AG09319 (cell line): Measurements from ENCODE around the gene PIAS1.

Source experiments
- DNase-seq: peaks from one replicate; pipeline ENCODE4 v3.0.0-alpha.2; 2010; ENCODE audit warnings: low read depth; ENCODE audit errors: extremely low read depth
- CTCF ChIP-seq: IDR thresholded peaks from 2 replicates; pipeline ENCODE4 v1.5.1; 2011; ENCODE audit warnings: low read depth, mild to moderate bottlenecking, inconsistent platforms, low read length, moderate library complexity

The PIAS1 gene

DNA sequence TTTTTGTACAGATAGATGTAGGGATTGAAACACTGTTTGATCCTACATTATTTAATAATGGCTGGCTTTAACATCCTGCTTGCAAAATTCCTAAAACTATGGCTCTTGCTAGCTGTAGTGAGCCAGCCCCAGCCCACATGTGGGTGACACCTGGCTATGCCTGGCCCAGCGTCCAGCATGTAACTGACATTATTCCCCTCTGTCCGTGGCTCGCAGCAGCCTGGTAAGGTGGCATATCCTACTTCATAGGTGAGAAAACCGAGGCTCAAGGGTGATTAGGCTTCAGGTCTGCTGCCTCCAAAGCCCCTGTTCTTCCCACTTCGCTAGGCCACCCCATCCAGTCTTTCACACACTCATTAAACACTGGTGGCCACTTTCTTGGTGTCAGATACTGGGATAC is 149.4 kb downstream of the PIAS1 start:
- no peak for DNase-seq
- no peak for TF ChIP-seq CTCF

DNA sequence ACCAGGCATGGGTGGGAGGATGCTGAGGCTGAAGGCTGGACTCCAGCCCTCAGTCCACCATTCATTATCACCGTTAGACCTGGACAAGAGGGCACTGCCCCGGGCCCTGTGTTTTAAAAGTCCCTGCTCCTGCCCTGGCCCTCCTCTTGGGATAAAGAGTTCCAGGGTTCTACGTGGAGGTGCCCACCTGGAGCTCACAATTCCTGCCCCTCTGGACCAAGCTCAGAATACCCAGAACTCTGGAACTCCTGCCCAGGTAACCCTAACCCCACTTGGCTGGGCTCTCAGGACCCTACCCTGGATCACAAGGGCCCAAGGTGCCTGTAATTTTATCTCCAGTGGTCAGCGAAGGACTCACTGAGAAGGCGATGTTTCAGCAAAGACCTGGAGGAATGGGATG is 149.8 kb downstream of the PIAS1 start:
- no peak for DNase-seq
- no peak for TF ChIP-seq CTCF

- no peak for TF ChIP-seq CTCF
- DNase-seq: no peak
Observed at GRCh38 chr15:68204361-68204760, 150.2 kb downstream of the PIAS1 start.

DNA sequence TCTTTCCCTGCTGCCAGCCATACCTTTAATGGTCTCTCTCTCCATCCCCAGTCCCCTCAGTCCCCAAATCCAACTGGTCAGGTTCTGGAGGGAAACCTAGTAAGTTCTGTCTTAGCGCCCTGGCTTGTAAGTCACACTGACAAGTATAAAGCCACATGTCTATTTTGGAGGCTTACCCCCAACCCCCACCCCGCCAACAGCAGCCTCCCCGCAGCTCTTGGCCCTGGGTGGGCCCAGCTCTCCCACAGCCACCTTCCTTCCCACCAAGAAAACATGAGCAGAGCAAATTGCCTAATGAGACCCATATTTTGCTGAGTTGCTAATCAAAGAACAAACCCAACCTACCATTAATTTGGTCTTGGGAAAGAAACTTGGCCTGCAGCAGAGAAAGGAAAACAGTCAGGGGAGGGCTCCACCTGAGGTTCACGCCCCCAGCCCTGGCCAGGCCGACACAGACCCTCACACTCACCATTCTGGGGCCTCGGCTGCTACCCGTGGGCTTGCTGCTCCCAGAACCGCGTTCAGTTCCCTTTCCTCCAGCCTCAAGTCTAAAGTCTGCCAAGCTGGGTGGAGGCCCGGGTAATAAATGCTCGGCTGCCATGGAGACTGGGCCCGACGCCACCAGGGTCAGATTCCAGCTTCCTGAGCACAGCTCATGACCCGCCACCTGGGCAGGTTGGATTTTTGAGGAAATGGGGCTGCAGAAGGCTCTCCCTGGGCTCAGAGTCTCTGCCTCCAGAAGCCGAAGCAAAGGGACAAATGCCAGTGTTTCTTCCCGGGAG is 150.9 kb downstream of the PIAS1 start, which contains the start of gene CALML4:
TSS of gene CALML4 (minus strand) at position 557 of the 782 bp plus-strand sequence. CDS start at position 472, 85 bp downstream.
- no peak for TF ChIP-seq CTCF
- DNase-seq: no peak

GRCh38 chr15:68205558-68205944 is 151.4 kb downstream of the PIAS1 start:
- no peak for TF ChIP-seq CTCF
- no peak for DNase-seq

DNA sequence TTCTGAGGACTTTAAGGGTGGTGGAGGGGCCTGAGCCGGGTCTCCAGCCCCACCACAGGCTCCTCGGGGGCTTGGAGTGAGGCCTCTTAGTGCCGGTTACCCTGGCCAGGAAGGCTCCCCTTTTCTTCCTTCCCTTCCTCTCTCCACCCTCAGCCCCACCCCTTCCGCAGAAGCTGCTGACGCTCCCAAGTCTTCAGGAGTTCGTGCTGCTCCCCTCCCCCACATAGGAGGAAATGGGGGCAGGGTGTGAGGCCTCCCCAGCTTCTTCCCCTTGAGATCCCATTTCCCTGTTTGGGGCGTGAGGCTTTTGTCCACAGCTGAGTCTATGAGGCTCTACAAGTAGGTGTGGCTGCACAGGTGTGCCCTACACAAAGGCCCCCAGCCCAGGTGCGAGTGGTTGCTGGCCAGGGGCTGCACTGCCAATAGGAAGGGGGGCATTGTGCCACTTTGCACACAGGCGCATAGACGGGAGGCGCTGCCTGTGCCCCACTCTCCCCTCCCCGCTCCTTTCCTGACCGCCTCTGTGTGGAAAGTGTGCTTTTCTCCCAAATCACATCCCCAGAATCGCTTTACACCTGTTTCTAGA is 151.9 kb downstream of the PIAS1 start:
- no peak for DNase-seq
- no peak for TF ChIP-seq CTCF

GRCh38 chr15:68206711-68207151 is 152.6 kb downstream of the PIAS1 start:
- no peak for DNase-seq
- TF ChIP-seq CTCF: no peak
